MCF 10A (cell line): ENCODE results near the gene BOD1L1. TPM values are rescaled to one million over a fixed set of nuclear protein-coding genes. Genes with fewer than 3 reads are reported as not detected.

Source experiments
- BruUV-seq: library from RNA; stranded (reverse); fragments of 400-500 nt; replicated peaks from 2 replicates; lab custom pipeline; 2021; lab: Mats Ljungman, UMichigan
- CTCF ChIA-PET: fragments of 300-600 bp; sonication (Branson Sonifier 250); formaldehyde crosslinking; extraction: SDS; loops from one replicate; lab custom pipeline; 2021; ENCODE audit warnings: antibody characterized with exemption, inconsistent platforms; lab: Yijun Ruan, JAX
- POLR2A ChIA-PET: fragments of 300-600, 350-650 bp; sonication (Branson Sonifier 250); formaldehyde crosslinking; extraction: SDS; loops from one replicate; lab custom pipeline; 2020; ENCODE audit warnings: antibody characterized with exemption, inconsistent platforms; lab: Yijun Ruan, JAX
- DNase-seq: peaks from one replicate; pipeline ENCODE4 v3.0.0-alpha.2; 2018; ENCODE audit not compliant: unreplicated experiment
- H3K27ac Mint-ChIP-seq: one replicate; pipeline ENCODE4 v1.8.0; 2022; ENCODE audit warnings: mild to moderate bottlenecking, low read depth, mixed read lengths; ENCODE audit not compliant: unreplicated experiment
- H3K27me3 Mint-ChIP-seq: one replicate; pipeline ENCODE4 v1.8.0; 2022; ENCODE audit warnings: mixed read lengths; ENCODE audit not compliant: insufficient read depth, unreplicated experiment
- H3K36me3 Mint-ChIP-seq: one replicate; pipeline ENCODE4 v1.8.0; 2022; ENCODE audit warnings: mild to moderate bottlenecking, moderate library complexity, mixed read lengths; ENCODE audit not compliant: insufficient read depth, unreplicated experiment
- H3K4me1 Mint-ChIP-seq: one replicate; pipeline ENCODE4 v1.8.0; 2022; ENCODE audit warnings: mixed read lengths; ENCODE audit not compliant: insufficient read depth, unreplicated experiment
- H3K4me3 Mint-ChIP-seq: one replicate; pipeline ENCODE4 v1.8.0; 2022; ENCODE audit warnings: mild to moderate bottlenecking, moderate library complexity, mixed read lengths; ENCODE audit not compliant: unreplicated experiment
- H3K9me3 Mint-ChIP-seq: one replicate; pipeline ENCODE4 v1.8.0; 2022; ENCODE audit warnings: mixed read lengths; ENCODE audit not compliant: unreplicated experiment
- intact Hi-C: fragments of 100-400 bp; cut with micrococcal nuclease; formaldehyde crosslinking; loops from 2 replicates; pipeline ENCODE4 v1.14.1; 2022
- total RNA-seq: library from RNA; stranded (reverse); gene quantifications from 2 replicates; pipeline ENCODE4 v1.2.3, GENCODE V29; 2022
- TF ChIP-seq, protein P1 (sequence below): fragments of 200-600 bp; IDR thresholded peaks from one replicate; pipeline ENCODE4 v1.8.0; 2022; ENCODE audit warnings: antibody characterized with exemption, mild to moderate bottlenecking; ENCODE audit not compliant: unreplicated experiment

Gene BOD1L1
- total RNA-seq, 1 experiment from 2014 or later: 46.8 TPM

DNA sequence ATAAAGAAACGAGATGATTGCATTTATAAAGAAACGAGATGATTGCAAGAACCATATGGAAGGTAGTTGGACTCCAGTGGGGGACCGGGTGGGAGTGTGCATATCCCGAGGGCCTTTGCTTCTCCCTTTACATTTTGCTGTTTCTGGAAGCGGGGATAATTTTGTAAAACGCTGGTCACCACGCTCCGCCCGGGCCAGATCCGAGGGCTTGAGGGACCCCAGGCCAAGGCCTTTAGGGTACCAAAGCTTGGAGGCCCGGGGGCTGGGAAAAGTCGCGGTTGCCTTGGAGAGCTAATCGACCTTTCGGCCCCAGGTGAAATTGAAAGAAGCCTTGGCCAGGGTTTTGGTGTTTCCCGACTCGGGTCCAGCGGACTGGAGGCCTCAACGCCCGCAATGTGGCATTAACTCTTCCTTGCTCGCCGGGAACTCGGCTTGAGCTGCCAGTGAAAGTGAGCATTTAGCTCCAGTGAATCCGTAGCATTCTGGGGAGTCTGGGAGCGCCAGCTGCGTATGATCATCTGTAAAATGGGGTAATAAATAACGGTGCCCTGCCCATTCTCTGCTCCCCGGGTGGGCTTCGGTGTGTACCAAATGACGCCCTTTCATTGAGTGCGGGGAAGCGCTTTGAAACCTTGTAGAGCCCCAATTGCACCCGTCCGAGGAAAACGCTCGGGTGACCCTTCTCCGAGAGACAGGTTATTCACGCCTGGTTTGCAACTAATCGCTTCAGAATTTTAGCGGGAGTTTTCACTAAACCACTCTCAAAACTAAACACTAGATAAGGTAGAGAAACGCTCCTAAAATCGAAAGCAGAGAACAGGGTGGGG is 87.7 kb downstream of the BOD1L1 start:
- no TSS peak for BruUV-seq
- H3K4me3 Mint-ChIP-seq: no peak overlapping the region
- no peaks in the 10 kb centered on the region for H3K27me3 Mint-ChIP-seq
- no peak for DNase-seq
- H3K4me1 Mint-ChIP-seq: no peaks in the 10 kb centered on the region
- no peak overlapping the region for H3K27ac Mint-ChIP-seq
- POLR2A ChIA-PET: interaction anchor here (0.5 kb wide), 1 partner anchor 253 kb away, joined by 3 read pairs; no protein-coding TSS in a partner anchor
- H3K36me3 Mint-ChIP-seq: no peaks in the 10 kb centered on the region
- CTCF ChIA-PET: interaction anchor here (1.5 kb wide), 1 partner anchor 687 kb away, joined by 4 read pairs; no protein-coding TSS in a partner anchor
- intact Hi-C loops: no loop called here
- H3K9me3 Mint-ChIP-seq: peaks cover 5% of the 10 kb centered on the region
- TF ChIP-seq, protein P1, sequence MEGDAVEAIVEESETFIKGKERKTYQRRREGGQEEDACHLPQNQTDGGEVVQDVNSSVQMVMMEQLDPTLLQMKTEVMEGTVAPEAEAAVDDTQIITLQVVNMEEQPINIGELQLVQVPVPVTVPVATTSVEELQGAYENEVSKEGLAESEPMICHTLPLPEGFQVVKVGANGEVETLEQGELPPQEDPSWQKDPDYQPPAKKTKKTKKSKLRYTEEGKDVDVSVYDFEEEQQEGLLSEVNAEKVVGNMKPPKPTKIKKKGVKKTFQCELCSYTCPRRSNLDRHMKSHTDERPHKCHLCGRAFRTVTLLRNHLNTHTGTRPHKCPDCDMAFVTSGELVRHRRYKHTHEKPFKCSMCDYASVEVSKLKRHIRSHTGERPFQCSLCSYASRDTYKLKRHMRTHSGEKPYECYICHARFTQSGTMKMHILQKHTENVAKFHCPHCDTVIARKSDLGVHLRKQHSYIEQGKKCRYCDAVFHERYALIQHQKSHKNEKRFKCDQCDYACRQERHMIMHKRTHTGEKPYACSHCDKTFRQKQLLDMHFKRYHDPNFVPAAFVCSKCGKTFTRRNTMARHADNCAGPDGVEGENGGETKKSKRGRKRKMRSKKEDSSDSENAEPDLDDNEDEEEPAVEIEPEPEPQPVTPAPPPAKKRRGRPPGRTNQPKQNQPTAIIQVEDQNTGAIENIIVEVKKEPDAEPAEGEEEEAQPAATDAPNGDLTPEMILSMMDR: no peak

DNA sequence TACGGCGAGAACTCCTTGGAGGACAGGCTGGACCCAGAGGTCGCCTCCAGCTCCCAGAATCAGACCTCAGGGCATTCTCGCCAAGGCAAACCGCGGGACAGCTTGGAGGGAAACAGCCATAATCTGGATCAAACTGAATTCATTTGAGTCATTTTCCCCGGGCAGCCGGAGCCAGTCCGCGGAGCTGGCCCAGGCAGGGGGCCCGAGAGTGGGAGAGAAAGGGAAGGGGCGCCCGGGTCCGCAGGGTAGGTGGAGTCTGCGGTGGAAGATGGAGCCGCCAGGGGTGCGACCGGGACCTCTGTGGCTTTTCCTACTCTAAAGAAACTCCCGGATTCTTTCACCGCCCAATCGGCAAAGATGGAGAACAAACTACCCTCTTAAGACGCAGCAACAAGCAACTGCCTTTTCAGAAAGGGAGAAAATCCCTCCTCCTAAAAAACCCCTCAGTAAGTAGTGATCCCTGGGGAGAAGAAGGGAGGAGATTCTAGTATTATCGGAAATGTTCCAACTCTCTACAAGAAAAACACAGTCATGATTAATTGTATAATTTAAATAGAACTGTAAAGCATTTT is 88.4 kb downstream of the BOD1L1 start:
- H3K9me3 Mint-ChIP-seq: peaks cover 5% of the 10 kb centered on the region
- ChIA-PET CTCF (no interaction called here), POLR2A (no interaction called here)
- H3K4me3 Mint-ChIP-seq: no peak overlapping the region
- TF ChIP-seq, protein P1: no peak
- no peaks in the 10 kb centered on the region for H3K27me3 Mint-ChIP-seq
- H3K36me3 Mint-ChIP-seq: no peaks in the 10 kb centered on the region
- no peaks in the 10 kb centered on the region for H3K4me1 Mint-ChIP-seq
- no peak overlapping the region for H3K27ac Mint-ChIP-seq
- BruUV-seq: no TSS peak
- DNase-seq: no peak
- intact Hi-C loops: no loop called here

DNA sequence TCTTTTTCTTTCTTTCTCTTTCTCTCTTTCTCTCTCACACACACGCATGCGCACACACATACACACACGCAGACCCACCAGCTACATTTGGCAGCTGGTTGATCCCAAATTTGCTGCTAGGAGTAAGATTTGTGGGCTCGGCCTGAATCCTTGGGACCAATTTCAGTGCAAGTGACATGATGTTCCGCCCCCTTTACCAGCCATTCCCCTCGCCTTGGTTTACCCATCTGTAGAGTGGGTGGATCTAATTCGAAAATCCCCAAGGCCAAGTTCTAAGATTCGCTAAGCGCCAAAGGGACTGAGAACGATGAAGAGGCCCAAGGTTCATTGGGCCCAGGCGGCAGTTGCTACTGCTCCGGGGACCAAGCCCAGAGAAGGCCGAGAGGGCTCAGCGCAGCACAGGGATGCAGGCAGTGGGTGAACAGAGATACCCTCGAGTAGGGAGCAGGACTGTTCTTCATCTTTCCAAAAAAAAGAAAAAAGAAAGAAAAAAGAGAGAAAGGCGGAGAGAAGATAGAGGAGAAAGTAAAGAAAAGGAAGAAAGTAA is 89.0 kb downstream of the BOD1L1 start:
- intact Hi-C loops: no loop called here
- Mint-ChIP-seq H3K4me3 (no peak overlapping the region), H3K27ac (no peak overlapping the region), H3K4me1 (no peaks in the 10 kb centered on the region), H3K9me3 (peaks cover 5% of the 10 kb centered on the region), H3K36me3 (no peaks in the 10 kb centered on the region), H3K27me3 (no peaks in the 10 kb centered on the region)
- no TSS peak for BruUV-seq
- DNase-seq: no peak
- ChIA-PET CTCF (no interaction called here), POLR2A (no interaction called here)
- TF ChIP-seq, protein P1: no peak

GRCh38 chr4:13537832-13538177 is 89.7 kb downstream of the BOD1L1 start:
- no peak overlapping the region for H3K27ac Mint-ChIP-seq
- H3K4me3 Mint-ChIP-seq: no peak overlapping the region
- CTCF ChIA-PET: interaction anchor here (0.6 to 2.6 kb wide), 2 partner anchors 11 to 528 kb away, joined by 3 to 13 read pairs; no protein-coding TSS in a partner anchor
- TF ChIP-seq, protein P1: no peak
- H3K27me3 Mint-ChIP-seq: no peaks in the 10 kb centered on the region
- BruUV-seq: no TSS peak
- peaks cover 5% of the 10 kb centered on the region for H3K9me3 Mint-ChIP-seq
- no peaks in the 10 kb centered on the region for H3K4me1 Mint-ChIP-seq
- H3K36me3 Mint-ChIP-seq: no peaks in the 10 kb centered on the region
- no peak for DNase-seq
- POLR2A ChIA-PET: no interaction called here
- intact Hi-C loops: no loop called here
